HG03108 (cell line): Measurements from ENCODE around the gene DNASE1L3.
"Not testable (repeated sequence)": the region's sequence is repeated elsewhere in the genome, so short reads cannot be mapped to it uniquely, and the experiment has no call there.

ENCODE experiments used
- ATAC-seq: cut with Tn5 transposase; IDR thresholded peaks from one replicate; pipeline ENCODE4 v1.9.1; 2021; ENCODE audit warnings: moderate library complexity; ENCODE audit not compliant: unreplicated experiment

Gene DNASE1L3

GRCh38 chr3:58236527-58237237, 25.9 kb upstream of the DNASE1L3 start:
- no peak for ATAC-seq

GRCh38 chr3:58235970-58236369, 25.2 kb upstream of the DNASE1L3 start:
- no peak for ATAC-seq

GRCh38 chr3:58234516-58234931, 23.8 kb upstream of the DNASE1L3 start:
- ATAC-seq, result no peak

GRCh38 chr3:58231666-58232065, 20.9 kb upstream of the DNASE1L3 start:
- no peak for ATAC-seq

- no peak for ATAC-seq
These were observed 20.2 kb upstream of the DNASE1L3 start for GRCh38 chr3:58230876-58231552.

GRCh38 chr3:58227933-58228332, 17.2 kb upstream of the DNASE1L3 start:
- not testable (repeated sequence) for ATAC-seq

- ATAC-seq, result no peak
These were observed 13.1 kb upstream of the DNASE1L3 start for GRCh38 chr3:58223855-58224254.

- no peak for ATAC-seq
These were observed 11.5 kb upstream of the DNASE1L3 start for GRCh38 chr3:58222161-58222724.

- no peak for ATAC-seq
These were observed 8.1 kb upstream of the DNASE1L3 start for GRCh38 chr3:58218904-58219303.

GRCh38 chr3:58217209-58217811, 6.5 kb upstream of the DNASE1L3 start:
- ATAC-seq, result peak; percentile 36

GRCh38 chr3:58216496-58217195, 5.9 kb upstream of the DNASE1L3 start:
- ATAC-seq, result no peak

GRCh38 chr3:58215317-58216025, 4.7 kb upstream of the DNASE1L3 start:
- no peak for ATAC-seq

- peak; percentile 65 for ATAC-seq
These were observed 3.9 kb upstream of the DNASE1L3 start for GRCh38 chr3:58214484-58215316.

- no peak for ATAC-seq
These were observed 839 bp downstream of the DNASE1L3 start for GRCh38 chr3:58209933-58210332.

GRCh38 chr3:58207954-58208353, 2.8 kb downstream of the DNASE1L3 start:
- no peak for ATAC-seq

- ATAC-seq, result no peak
These were observed 4.3 kb downstream of the DNASE1L3 start for GRCh38 chr3:58206406-58207011.

GRCh38 chr3:58205981-58206380, 4.8 kb downstream of the DNASE1L3 start:
- no peak for ATAC-seq

- ATAC-seq, result no peak
These were observed 6.1 kb downstream of the DNASE1L3 start for GRCh38 chr3:58204720-58205119.

- no peak for ATAC-seq
These were observed 7.2 kb downstream of the DNASE1L3 start for GRCh38 chr3:58203541-58203940.
